Measurements from ENCODE around the gene DBX1.

Gene DBX1

GRCh38 chr11:20118209-20118608 is 42.1 kb downstream of the DBX1 start:
- no peak overlapping the region for H3K27ac ChIP-seq
- TF ChIP-seq ZFX (IDR thresholded peaks at IDR 0.05; ENCODE audit: borderline replicate concordance) = no peak
- TF ChIP-seq CTCF (IDR thresholded peaks at IDR 0.05) = no peak

GRCh38 chr11:20117291-20117690 is 43.0 kb downstream of the DBX1 start:
- H3K27ac ChIP-seq = no peak overlapping the region
- TF ChIP-seq ZFX (IDR thresholded peaks at IDR 0.05; ENCODE audit: borderline replicate concordance) = no peak
- TF ChIP-seq CTCF (IDR thresholded peaks at IDR 0.05) = no peak

GRCh38 chr11:20116825-20117224 is 43.5 kb downstream of the DBX1 start:
- no peak overlapping the region for H3K27ac ChIP-seq
- TF ChIP-seq ZFX (IDR thresholded peaks at IDR 0.05; ENCODE audit: borderline replicate concordance) = no peak
- no peak for TF ChIP-seq CTCF (IDR thresholded peaks at IDR 0.05)

- no peak overlapping the region for H3K27ac ChIP-seq
- no peak for TF ChIP-seq CTCF (IDR thresholded peaks at IDR 0.05)
- no peak for TF ChIP-seq ZFX (IDR thresholded peaks at IDR 0.05; ENCODE audit: borderline replicate concordance)
Observed at GRCh38 chr11:20114588-20114987, 45.7 kb downstream of the DBX1 start.

GRCh38 chr11:20113149-20113438 is 47.2 kb downstream of the DBX1 start:
- no peak overlapping the region for H3K27ac ChIP-seq
- TF ChIP-seq ZFX (IDR thresholded peaks at IDR 0.05; ENCODE audit: borderline replicate concordance) (no peak), CTCF (IDR thresholded peaks at IDR 0.05) (no peak)

- TF ChIP-seq ZFX (IDR thresholded peaks at IDR 0.05; ENCODE audit: borderline replicate concordance) (no peak), CTCF (IDR thresholded peaks at IDR 0.05) (no peak)
- no peak overlapping the region for H3K27ac ChIP-seq
Observed at GRCh38 chr11:20112291-20113148, 47.8 kb downstream of the DBX1 start.

- no peak overlapping the region for H3K27ac ChIP-seq
- no peak for TF ChIP-seq CTCF (IDR thresholded peaks at IDR 0.05)
- TF ChIP-seq ZFX (IDR thresholded peaks at IDR 0.05; ENCODE audit: borderline replicate concordance) = no peak
Observed at GRCh38 chr11:20111871-20112270, 48.4 kb downstream of the DBX1 start.
